ENCODE results near the gene PNPLA8. TPM values are rescaled to one million over a fixed set of nuclear protein-coding genes. Genes with fewer than 3 reads are reported as not detected.

Gene PNPLA8
- total RNA-seq, 2 experiments from 2014 or later: 19.2 to 21.4 TPM

DNA sequence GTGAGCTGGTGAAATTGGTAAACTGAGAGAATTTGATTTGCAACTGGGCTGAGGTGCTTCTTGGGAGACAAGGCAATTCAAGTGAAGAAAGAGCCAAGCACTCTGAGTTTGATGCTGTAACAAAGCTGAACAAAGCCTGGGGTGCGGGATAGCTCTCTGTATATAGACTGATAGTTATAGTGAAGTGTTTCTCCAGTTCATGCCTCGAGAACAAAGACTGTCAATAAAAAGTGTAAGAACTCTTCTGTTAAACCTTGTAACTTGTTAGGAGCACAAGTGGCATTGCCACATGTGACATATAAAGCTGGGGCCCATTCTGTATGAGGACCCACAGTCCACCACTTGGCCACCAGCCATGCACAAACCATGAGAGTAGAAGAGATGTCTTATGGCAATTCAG lies 11.3 kb upstream of the PNPLA8 start:
- Mint-ChIP-seq H3K36me3 (ENCODE audit: low read depth) (no peaks in the 10 kb centered on the region), H3K4me1 (ENCODE audit: low read depth) (no peaks in the 10 kb centered on the region)
- POLR2A ChIA-PET: interaction anchor here (1.4 kb wide), 1 partner anchor 32 kb away, joined by 6 read pairs; the partner anchor contains the start of genes DNAJB9 and THAP5

DNA sequence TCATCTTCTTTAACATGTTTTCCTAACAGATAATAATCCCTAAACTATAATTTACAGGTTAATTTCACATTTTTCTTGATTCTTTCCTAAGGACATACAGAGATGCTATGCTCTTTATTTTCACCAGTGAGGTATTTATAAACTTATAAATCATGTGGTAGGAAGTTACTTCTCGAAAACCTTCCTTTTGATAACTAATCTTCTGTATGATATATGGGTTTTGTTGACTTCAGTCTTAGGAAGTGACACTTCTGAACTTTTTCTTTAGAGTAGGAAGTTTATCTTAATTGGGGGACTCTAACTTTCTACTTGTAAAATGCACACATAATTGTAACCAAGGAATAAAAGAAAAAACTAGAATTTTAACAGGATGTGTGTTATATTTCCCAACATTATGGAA lies 9.8 kb upstream of the PNPLA8 start:
- ChIA-PET POLR2A (no interaction called here), CTCF (no interaction called here)
- intact Hi-C loops (cut with micrococcal nuclease): no loop called here
- Mint-ChIP-seq H3K36me3 (ENCODE audit: low read depth) (no peaks in the 10 kb centered on the region), H3K4me3 (no peak overlapping the region), H3K27ac (no peak overlapping the region), H3K9me3 (no peaks in the 10 kb centered on the region), H3K27me3 (peaks cover 6% of the 10 kb centered on the region), H3K4me1 (ENCODE audit: low read depth) (no peaks in the 10 kb centered on the region)
- ATAC-seq (no peak), DNase-seq (no peak)
- TF ChIP-seq, protein P1, sequence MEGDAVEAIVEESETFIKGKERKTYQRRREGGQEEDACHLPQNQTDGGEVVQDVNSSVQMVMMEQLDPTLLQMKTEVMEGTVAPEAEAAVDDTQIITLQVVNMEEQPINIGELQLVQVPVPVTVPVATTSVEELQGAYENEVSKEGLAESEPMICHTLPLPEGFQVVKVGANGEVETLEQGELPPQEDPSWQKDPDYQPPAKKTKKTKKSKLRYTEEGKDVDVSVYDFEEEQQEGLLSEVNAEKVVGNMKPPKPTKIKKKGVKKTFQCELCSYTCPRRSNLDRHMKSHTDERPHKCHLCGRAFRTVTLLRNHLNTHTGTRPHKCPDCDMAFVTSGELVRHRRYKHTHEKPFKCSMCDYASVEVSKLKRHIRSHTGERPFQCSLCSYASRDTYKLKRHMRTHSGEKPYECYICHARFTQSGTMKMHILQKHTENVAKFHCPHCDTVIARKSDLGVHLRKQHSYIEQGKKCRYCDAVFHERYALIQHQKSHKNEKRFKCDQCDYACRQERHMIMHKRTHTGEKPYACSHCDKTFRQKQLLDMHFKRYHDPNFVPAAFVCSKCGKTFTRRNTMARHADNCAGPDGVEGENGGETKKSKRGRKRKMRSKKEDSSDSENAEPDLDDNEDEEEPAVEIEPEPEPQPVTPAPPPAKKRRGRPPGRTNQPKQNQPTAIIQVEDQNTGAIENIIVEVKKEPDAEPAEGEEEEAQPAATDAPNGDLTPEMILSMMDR (IDR thresholded peaks at IDR 0.05): no peak

More for the DNA sequence above, 11.3 kb upstream of the PNPLA8 start:
- H3K9me3 Mint-ChIP-seq: no peaks in the 10 kb centered on the region
- DNase-seq (no peak), ATAC-seq (no peak)
- intact Hi-C loops (cut with micrococcal nuclease): no loop called here
- H3K27me3 Mint-ChIP-seq: peaks cover 4% of the 10 kb centered on the region
- TF ChIP-seq, protein P1 (IDR thresholded peaks at IDR 0.05): no peak
- CTCF ChIA-PET: no interaction called here
- no peak overlapping the region for H3K4me3 Mint-ChIP-seq
- H3K27ac Mint-ChIP-seq: no peak overlapping the region

DNA sequence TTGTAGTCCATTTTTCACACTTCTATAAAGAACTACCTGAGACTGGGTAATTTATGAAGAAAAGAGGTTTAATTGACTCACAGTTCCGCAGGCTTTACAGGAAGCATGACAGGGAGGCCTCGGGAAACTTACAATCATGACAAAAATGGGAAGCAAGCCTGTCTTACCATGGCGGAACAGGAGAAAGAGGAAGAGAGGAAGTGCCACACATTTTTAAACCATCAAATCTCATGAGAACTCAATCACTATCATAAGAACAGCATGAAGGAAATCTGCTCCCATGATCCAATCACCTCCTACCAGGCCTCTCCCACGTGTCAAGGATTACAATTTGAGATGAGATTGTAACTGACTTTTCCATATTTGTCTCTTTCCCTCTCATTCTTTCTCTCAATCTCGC lies 9.3 kb upstream of the PNPLA8 start:
- ChIA-PET CTCF (no interaction called here), POLR2A (no interaction called here)
- Mint-ChIP-seq H3K27ac (no peak overlapping the region), H3K36me3 (ENCODE audit: low read depth) (no peaks in the 10 kb centered on the region), H3K4me1 (ENCODE audit: low read depth) (no peaks in the 10 kb centered on the region), H3K4me3 (no peak overlapping the region), H3K9me3 (no peaks in the 10 kb centered on the region), H3K27me3 (peaks cover 6% of the 10 kb centered on the region)
- TF ChIP-seq, protein P1 (IDR thresholded peaks at IDR 0.05): no peak
- no peak for DNase-seq
- no peak for ATAC-seq
- intact Hi-C loops (cut with micrococcal nuclease): no loop called here

DNA sequence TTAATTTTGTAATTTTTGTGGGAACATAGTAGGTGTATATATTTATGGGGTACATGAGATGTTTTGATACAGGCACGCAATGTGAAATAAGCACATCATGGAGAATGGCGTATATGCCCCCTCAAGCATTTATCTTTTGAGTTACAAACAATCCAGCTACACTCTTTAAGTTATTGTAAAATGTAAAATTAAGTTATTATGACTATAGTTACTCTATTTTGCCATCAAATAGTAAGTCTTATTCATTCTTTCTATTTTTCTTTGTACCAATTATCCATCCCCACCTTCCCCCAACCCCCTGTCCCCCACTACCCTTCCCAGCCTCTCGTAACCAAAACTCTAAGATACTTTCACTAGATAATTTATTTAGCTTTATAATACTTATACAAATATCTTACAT lies 7.8 kb upstream of the PNPLA8 start:
- TF ChIP-seq, protein P1 (IDR thresholded peaks at IDR 0.05): no peak
- peaks cover 6% of the 10 kb centered on the region for H3K27me3 Mint-ChIP-seq
- no peak for ATAC-seq
- H3K27ac Mint-ChIP-seq: no peak overlapping the region
- H3K36me3 Mint-ChIP-seq (ENCODE audit: low read depth): no peaks in the 10 kb centered on the region
- H3K9me3 Mint-ChIP-seq: no peaks in the 10 kb centered on the region
- ChIA-PET CTCF (no interaction called here), POLR2A (no interaction called here)
- DNase-seq: no peak
- intact Hi-C loops (cut with micrococcal nuclease): no loop called here
- H3K4me1 Mint-ChIP-seq (ENCODE audit: low read depth): no peaks in the 10 kb centered on the region
- no peak overlapping the region for H3K4me3 Mint-ChIP-seq

DNA sequence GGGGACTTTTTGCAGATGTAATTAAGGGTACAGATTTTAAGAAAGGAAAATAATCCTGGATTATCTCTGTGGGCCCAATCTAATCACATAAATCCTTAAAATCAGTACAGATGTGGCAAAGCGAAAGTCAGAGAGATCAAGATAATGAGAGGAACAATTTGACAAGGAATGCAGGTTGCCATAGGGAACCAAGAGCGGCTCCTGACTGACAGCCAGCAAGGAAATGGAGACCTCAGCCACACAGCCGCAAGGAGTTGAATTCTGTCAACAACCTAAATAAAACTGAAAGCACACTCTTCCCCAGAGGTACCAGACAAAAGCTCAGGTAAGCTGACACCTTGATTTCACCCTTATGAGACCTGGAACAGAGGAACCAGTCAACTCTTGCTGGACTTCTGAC lies 3.4 kb upstream of the PNPLA8 start:
- no peak overlapping the region for H3K27ac Mint-ChIP-seq
- ChIA-PET POLR2A (interaction anchor here (0.8 kb wide), 1 partner anchor 40 kb away, joined by 3 read pairs; the partner anchor contains the start of genes DNAJB9 and THAP5), CTCF (no interaction called here)
- no peaks in the 10 kb centered on the region for H3K9me3 Mint-ChIP-seq
- DNase-seq (no peak), ATAC-seq (no peak)
- peaks cover 4% of the 10 kb centered on the region for H3K27me3 Mint-ChIP-seq
- H3K4me1 Mint-ChIP-seq (ENCODE audit: low read depth): peaks cover 19% of the 10 kb centered on the region
- TF ChIP-seq, protein P1 (IDR thresholded peaks at IDR 0.05): no peak
- H3K4me3 Mint-ChIP-seq: no peak overlapping the region
- intact Hi-C loops (cut with micrococcal nuclease): no loop called here
- no peaks in the 10 kb centered on the region for H3K36me3 Mint-ChIP-seq (ENCODE audit: low read depth)

All from activated CD8-positive, alpha-beta T cell treated with anti-CD3 and anti-CD28 coated beads for 36 hours (primary cell).